ENCODE data around the gene USP12. TPM values are rescaled to one million over a fixed set of nuclear protein-coding genes. Genes with fewer than 3 reads are reported as not detected.

USP12 gene
- total RNA-seq, 1 donor from 2014 or later, result 19.7 TPM

DNA sequence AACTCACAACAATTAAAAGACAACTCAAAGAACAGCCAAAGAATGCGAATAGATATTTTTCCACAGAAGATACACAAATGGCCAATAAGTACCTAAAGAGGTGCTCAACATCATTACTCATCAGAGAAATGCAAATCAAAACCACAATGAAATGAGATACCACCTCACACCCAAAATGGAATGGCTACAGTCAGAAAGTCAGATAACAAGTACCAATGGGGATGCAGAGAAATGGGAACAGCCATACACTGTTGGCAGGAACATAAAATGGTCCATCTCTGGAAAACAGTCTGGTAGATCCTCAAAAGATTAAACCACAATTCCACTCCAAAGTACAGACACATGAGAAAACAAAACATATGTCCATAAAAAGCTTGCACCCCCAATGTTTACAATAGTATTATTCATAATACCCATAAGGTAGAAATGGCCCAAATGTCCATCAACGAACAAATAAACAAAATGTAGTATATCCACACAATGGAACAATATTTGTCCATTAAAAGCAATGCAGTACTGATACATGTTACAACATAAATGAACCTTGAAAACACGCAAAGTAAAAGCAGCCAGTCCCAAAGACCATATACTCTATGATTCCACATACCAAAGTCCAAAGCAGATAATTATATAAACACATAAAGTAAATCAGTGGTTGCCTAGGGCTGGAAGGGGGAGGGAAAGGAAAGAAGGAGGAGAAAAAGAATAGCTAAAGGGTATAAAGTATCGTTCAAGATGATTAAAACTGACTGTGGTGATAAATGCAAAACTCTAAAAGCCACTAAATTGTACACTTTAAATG is 19.6 kb downstream of the USP12 start:
- Mint-ChIP-seq H3K4me1 (no peaks in the 10 kb centered on the region), H3K27me3 (ENCODE audit: insufficient read depth, low read depth) (peaks cover 2% of the 10 kb centered on the region), H3K4me3 (no peak overlapping the region), H3K36me3 (peaks cover 48% of the 10 kb centered on the region), H3K27ac (no peak overlapping the region), H3K9me3 (peaks cover 68% of the 10 kb centered on the region)
- no peaks in the 10 kb centered on the region for H4K20me1 ChIP-seq (ENCODE audit: low read depth)
- H3K4me2 ChIP-seq, result no peak overlapping the region
- no peak overlapping the region for H3K4me3 ChIP-seq
- H3K9ac ChIP-seq, result no peak overlapping the region
- H2AFZ ChIP-seq (replicated peaks), result no peak overlapping the region
- H3K27me3 ChIP-seq, result no peaks in the 10 kb centered on the region
- no peak overlapping the region for H3K27ac ChIP-seq
- no peak for DNase-seq (ENCODE audit: low spot score)
- H3F3A ChIP-seq (ENCODE audit: low read depth), result no peaks in the 10 kb centered on the region
- H3K79me2 ChIP-seq (ENCODE audit: low read depth), result peaks cover 98% of the 10 kb centered on the region
- no peak for TF ChIP-seq EZH2 (IDR thresholded peaks at IDR 0.05)
- TF ChIP-seq EZH2phosphoT487 (IDR thresholded peaks at IDR 0.05), result no peak
- TF ChIP-seq, protein P1, sequence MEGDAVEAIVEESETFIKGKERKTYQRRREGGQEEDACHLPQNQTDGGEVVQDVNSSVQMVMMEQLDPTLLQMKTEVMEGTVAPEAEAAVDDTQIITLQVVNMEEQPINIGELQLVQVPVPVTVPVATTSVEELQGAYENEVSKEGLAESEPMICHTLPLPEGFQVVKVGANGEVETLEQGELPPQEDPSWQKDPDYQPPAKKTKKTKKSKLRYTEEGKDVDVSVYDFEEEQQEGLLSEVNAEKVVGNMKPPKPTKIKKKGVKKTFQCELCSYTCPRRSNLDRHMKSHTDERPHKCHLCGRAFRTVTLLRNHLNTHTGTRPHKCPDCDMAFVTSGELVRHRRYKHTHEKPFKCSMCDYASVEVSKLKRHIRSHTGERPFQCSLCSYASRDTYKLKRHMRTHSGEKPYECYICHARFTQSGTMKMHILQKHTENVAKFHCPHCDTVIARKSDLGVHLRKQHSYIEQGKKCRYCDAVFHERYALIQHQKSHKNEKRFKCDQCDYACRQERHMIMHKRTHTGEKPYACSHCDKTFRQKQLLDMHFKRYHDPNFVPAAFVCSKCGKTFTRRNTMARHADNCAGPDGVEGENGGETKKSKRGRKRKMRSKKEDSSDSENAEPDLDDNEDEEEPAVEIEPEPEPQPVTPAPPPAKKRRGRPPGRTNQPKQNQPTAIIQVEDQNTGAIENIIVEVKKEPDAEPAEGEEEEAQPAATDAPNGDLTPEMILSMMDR (IDR thresholded peaks at IDR 0.05), result no peak
- no peaks in the 10 kb centered on the region for H3K36me3 ChIP-seq
- H3K4me1 ChIP-seq, result no peaks in the 10 kb centered on the region
- H3K9me3 ChIP-seq (ENCODE audit: low read depth), result no peaks in the 10 kb centered on the region

DNA sequence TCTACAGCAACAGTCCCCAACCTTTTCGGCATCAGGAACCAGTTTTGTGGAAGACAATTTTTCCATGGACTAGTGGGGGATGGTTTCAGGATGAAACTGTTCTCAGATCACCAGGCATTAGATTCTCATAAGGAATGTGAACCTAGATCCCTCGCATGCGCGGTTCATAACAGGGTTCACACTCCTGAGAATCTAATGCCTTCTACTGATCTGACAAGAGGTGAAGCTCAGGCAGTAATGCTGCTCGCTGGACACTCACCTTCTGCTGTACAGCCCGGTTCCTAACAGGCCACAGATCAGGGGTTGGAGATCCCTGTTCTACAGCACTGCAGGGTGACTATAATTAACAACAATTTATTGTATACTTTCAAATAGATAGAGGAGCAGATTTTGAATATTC is 21.9 kb downstream of the USP12 start:
- Mint-ChIP-seq H3K27me3 (ENCODE audit: insufficient read depth, low read depth) (peaks cover under 1% of the 10 kb centered on the region), H3K27ac (no peak overlapping the region), H3K36me3 (peaks cover 41% of the 10 kb centered on the region), H3K4me1 (no peaks in the 10 kb centered on the region), H3K4me3 (no peak overlapping the region), H3K9me3 (peaks cover 61% of the 10 kb centered on the region)
- Histone ChIP-seq H3K9me3 (ENCODE audit: low read depth) (no peaks in the 10 kb centered on the region), H3K79me2 (ENCODE audit: low read depth) (peaks cover 97% of the 10 kb centered on the region), H3K4me1 (no peaks in the 10 kb centered on the region), H3K4me3 (no peak overlapping the region), H3K9ac (no peak overlapping the region), H4K20me1 (ENCODE audit: low read depth) (peaks cover 4% of the 10 kb centered on the region), H3K36me3 (no peaks in the 10 kb centered on the region), H3K27ac (no peak overlapping the region), H3F3A (ENCODE audit: low read depth) (no peaks in the 10 kb centered on the region), H3K27me3 (no peaks in the 10 kb centered on the region), H3K4me2 (no peak overlapping the region), H2AFZ (replicated peaks) (no peak overlapping the region)
- DNase-seq (ENCODE audit: low spot score), result no peak
- TF ChIP-seq EZH2 (IDR thresholded peaks at IDR 0.05), result no peak
- TF ChIP-seq, protein P1 (IDR thresholded peaks at IDR 0.05), result no peak

DNA sequence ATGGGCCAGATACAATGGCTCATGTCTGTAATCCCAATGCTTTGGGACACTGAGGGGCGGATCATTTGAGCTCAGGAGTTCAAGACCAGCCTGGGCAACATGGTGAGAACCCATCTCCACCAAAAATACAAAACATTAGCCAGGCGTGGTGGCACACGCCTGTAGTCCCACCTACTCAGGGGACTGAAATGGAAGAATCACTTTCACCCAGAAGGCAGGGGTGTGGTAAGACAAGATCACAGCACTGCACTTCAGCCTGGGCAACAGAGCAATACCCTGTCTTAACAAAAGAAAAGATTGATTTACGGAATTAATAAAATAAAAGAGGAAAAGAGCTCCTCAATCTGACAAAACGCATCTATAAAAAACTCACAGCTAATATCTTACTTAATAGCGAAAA is 22.7 kb downstream of the USP12 start:
- no peaks in the 10 kb centered on the region for H3K4me1 ChIP-seq
- no peaks in the 10 kb centered on the region for H3K27me3 Mint-ChIP-seq (ENCODE audit: insufficient read depth, low read depth)
- no peaks in the 10 kb centered on the region for H3K36me3 ChIP-seq
- DNase-seq (ENCODE audit: low spot score), result no peak
- peaks cover 55% of the 10 kb centered on the region for H3K9me3 Mint-ChIP-seq
- H3K4me1 Mint-ChIP-seq, result no peaks in the 10 kb centered on the region
- no peaks in the 10 kb centered on the region for H3F3A ChIP-seq (ENCODE audit: low read depth)
- H3K9ac ChIP-seq, result no peak overlapping the region
- peaks cover 35% of the 10 kb centered on the region for H3K36me3 Mint-ChIP-seq
- no peak overlapping the region for H2AFZ ChIP-seq (replicated peaks)
- no peak overlapping the region for H3K4me3 Mint-ChIP-seq
- H3K4me2 ChIP-seq, result no peak overlapping the region
- TF ChIP-seq, protein P1 (IDR thresholded peaks at IDR 0.05), result no peak
- H3K27ac Mint-ChIP-seq, result no peak overlapping the region
- H4K20me1 ChIP-seq (ENCODE audit: low read depth), result peaks cover 4% of the 10 kb centered on the region
- no peaks in the 10 kb centered on the region for H3K9me3 ChIP-seq (ENCODE audit: low read depth)
- no peak overlapping the region for H3K4me3 ChIP-seq
- H3K27ac ChIP-seq, result no peak overlapping the region
- H3K79me2 ChIP-seq (ENCODE audit: low read depth), result peaks cover 97% of the 10 kb centered on the region
- no peaks in the 10 kb centered on the region for H3K27me3 ChIP-seq
